ENCODE results near the gene RFXANK.
"Not testable (repeated sequence)": the region's sequence is repeated elsewhere in the genome, so short reads cannot be mapped to it uniquely, and the experiment has no call there.

- TF ChIP-seq, protein P1, sequence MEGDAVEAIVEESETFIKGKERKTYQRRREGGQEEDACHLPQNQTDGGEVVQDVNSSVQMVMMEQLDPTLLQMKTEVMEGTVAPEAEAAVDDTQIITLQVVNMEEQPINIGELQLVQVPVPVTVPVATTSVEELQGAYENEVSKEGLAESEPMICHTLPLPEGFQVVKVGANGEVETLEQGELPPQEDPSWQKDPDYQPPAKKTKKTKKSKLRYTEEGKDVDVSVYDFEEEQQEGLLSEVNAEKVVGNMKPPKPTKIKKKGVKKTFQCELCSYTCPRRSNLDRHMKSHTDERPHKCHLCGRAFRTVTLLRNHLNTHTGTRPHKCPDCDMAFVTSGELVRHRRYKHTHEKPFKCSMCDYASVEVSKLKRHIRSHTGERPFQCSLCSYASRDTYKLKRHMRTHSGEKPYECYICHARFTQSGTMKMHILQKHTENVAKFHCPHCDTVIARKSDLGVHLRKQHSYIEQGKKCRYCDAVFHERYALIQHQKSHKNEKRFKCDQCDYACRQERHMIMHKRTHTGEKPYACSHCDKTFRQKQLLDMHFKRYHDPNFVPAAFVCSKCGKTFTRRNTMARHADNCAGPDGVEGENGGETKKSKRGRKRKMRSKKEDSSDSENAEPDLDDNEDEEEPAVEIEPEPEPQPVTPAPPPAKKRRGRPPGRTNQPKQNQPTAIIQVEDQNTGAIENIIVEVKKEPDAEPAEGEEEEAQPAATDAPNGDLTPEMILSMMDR (IDR thresholded peaks at IDR 0.05; ENCODE audit: poor library complexity, severe bottlenecking) = not testable (repeated sequence)
- TF ChIP-seq TAF1 (IDR thresholded peaks at IDR 0.05; ENCODE audit: low read depth); REST (IDR thresholded peaks at IDR 0.05; ENCODE audit: borderline replicate concordance); POLR2AphosphoS5 (IDR thresholded peaks at IDR 0.05); SMC3 (conservative IDR thresholded peaks at IDR 0.05; ENCODE audit: poor library complexity); EZH2 (IDR thresholded peaks at IDR 0.05; ENCODE audit: borderline replicate concordance, insufficient read depth, low read length, poor library complexity, severe bottlenecking); MXI1 (conservative IDR thresholded peaks at IDR 0.05; ENCODE audit: poor library complexity, severe bottlenecking): not testable (repeated sequence)
Observed at GRCh38 chr19:19221000-19221399, 28.9 kb downstream of the RFXANK start.
